Activated naive CD4-positive, alpha-beta T cell treated with Interleukin-2 at 50 U/mL for 16 hours (primary cell): Measurements from ENCODE around the gene CST9L.

ENCODE experiments used
- DNase-seq: peaks from one replicate; pipeline ENCODE4 v3.0.0-alpha.2; 2020

The CST9L gene, protein sequence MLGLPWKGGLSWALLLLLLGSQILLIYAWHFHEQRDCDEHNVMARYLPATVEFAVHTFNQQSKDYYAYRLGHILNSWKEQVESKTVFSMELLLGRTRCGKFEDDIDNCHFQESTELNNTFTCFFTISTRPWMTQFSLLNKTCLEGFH

DNA sequence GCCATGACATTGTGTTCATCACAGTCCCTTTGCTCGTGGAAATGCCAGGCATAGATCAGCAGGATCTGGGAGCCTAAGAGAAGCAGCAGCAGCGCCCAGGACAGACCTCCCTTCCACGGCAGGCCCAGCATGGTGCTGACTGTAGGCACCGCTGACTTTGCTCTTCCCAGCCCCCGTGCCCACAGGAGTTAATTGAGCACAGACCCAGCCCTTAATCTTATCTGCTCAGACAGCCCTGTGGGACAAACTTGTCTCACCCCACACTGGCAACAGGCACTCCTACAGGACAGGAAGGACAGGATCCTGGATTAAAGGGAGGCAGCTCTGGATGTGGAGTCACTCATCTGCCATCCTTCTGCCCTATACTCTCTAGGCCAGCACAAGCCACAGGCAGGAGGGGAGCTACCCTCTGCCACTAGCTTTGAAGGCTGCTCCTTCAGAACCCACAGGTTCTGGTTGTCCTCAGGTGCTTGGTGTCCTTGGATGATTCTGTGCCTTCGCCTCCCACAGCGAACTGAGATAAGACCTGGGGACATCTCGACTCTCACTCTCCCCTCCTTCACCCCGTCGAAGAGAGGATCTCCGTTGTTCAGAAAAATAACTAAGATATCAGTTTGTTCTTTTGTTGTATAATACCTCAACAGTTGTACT is at the start of gene CST9L:
CST9L (minus strand) TSS at position 165 of the 651 bp plus-strand sequence; CDS start at position 131, 34 bp downstream.
- DNase-seq: no peak

DNA sequence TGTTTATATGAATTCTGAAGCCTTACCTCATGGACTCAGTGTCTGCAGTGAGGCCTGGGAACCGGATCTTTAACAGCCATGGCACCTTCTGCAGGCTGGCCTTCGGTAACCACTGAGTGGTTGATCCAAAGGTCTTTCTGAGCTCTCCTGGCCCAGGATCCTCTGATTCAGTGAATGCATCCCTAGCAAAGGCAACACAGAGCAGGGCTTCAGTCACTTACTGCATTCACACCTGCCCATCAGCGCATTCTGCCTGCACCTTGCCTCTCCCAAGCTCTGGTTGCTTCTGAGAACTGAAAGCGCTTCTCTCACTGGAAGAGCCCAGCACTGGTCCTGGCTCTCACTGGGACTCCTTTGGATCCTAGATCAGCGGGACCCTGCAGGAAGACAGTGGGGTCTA is 45.9 kb upstream of the CST9L start:
- no peak for DNase-seq

DNA sequence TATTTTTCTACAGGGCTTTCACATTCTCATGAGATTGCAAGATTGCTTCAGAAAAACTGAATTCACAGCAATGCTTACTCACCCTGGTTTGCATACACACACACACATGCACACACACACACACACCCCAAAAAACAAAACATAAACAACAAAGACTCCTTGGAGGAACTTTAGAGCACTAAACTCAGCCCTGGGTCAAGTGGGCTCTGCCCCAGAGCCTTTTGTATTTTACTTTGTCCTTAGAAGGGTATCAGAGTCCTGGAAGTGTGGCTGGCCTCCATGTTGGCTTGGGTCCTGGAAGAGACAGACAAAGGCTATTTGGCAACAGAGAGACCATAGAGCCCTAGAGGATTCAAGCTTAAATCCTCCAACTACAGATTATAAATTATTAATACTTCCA is 45.4 kb upstream of the CST9L start:
- DNase-seq: no peak

DNA sequence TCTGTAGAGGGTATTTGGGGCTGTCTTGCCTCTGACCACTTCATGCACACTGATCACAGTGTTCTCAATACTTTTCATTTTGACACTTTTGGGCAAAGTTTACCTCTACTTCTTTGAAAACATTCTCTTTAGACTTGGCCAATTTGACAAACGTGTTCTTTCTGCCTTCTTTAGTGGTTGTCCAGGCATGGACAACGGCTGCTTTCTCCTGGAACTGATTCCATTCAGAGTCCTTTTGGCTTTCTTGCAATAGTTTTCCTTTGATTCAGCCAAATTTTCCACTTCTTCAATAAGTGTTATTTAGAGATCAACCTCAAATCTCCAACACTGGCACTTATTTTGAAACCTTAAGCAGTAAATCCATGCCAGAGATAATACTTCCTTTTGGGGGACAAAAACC is 44.1 kb upstream of the CST9L start:
- DNase-seq: no peak

DNA sequence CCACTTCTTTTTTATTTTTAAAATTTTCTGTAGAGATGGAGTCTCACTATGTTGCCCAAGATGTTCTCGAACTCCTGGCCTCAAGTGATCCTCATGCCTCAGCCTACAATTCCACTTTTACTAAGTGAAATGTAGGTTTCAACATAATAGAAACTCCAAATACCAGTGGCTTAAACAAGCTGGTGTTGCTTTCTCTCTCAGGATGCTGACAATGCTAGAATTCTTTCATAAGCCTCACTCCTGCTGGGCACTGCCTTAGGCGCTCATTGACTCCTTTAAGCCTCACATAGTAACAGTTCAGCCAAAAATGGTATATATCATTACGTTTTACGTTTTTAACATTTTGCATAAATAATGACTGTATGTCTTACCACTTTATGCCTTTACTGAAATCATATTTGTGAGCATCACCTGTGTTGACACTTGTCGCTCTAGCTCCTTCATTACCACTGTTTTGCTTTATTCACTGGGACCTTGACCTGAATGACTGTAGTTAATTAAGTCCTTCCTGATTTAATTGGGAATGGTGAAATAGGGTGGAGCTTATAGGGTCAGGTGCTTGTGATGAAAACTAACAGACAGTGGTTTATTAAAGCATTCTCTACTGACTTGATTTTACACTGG is 41.3 kb upstream of the CST9L start:
- no peak for DNase-seq

DNA sequence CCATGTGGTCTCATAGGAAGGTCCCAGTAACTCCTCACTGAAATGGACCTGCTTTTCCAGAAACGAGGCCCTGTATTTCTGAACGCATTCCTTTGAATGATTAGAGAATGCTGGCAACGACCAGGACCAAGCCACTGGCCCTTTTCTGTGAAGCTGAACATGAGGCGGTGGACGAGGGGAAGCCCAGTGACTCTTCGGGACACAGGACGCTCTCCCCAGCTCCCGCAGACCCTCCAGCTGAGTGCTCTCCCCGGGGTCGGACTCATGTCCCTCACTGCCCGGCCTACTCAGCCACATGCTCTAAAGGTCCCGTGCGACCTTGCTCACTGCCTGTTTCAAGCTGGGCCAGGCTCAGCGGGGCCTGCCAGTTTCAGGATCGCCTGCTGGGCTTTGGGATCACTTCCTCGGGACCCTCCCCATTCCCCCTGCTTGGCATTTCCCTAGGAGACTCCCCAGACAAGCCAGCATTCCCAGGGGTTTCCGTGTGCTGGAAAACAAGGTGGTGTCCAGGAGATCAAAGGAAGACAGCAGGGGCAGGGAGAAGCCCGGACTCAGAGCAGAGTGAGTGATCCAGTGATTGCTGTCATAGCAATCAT is 40.1 kb upstream of the CST9L start:
- DNase-seq: no peak

DNA sequence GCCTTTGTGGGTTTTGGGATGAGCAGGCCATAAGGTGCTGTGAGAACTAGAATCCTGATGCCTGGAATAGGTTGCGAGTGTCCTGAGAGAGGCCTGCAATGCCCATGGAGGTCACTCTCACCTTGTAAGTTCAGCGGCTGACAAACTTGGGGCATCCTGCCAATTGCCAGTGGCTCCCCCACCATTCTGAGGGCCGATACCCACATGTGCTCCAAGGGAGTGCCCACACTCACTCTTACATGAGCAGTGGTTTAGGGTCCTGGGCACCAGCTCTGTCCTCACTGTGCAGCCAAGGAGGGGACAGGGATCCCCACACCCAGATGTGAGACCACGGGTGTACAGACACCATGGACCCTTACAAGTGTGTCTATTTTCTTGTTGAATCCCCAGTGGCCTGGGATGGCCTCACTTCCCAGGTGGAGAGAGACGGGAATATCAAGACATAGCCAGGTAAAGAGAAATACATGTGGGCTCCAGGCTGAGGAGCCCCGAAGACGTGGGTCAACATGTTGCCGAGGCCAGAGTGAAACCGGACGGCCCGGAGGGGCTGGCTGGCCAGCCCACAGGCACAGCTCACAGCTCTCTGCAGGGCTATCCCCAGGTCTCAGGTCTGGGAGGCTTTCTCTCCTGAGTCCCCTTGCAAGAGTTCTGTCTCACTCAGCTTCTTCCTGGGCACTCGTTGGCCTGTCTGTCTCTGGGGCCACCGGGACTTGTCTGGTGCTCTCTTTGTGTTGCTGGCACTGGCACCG is 39.4 kb upstream of the CST9L start:
- no peak for DNase-seq

DNA sequence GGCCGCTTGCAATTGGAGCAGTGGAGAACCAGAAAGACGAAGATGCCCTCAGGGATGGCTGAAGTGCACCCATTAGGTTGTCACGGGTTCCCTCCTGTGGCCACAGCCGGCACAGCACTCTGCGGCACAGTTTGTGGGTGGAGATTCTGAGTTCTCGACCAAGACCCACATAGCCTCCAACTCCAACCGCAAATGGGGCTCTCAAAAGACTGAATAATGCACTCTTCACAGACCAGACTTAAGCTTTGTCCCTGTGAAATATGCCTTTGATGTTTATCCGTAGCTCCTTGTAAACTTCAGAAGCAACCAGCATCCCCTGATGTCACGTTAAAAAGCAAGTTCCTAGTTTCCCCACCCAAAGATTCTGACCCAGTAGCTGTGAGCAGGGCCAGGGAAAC is 38.4 kb upstream of the CST9L start:
- peak; percentile 60 for DNase-seq

DNA sequence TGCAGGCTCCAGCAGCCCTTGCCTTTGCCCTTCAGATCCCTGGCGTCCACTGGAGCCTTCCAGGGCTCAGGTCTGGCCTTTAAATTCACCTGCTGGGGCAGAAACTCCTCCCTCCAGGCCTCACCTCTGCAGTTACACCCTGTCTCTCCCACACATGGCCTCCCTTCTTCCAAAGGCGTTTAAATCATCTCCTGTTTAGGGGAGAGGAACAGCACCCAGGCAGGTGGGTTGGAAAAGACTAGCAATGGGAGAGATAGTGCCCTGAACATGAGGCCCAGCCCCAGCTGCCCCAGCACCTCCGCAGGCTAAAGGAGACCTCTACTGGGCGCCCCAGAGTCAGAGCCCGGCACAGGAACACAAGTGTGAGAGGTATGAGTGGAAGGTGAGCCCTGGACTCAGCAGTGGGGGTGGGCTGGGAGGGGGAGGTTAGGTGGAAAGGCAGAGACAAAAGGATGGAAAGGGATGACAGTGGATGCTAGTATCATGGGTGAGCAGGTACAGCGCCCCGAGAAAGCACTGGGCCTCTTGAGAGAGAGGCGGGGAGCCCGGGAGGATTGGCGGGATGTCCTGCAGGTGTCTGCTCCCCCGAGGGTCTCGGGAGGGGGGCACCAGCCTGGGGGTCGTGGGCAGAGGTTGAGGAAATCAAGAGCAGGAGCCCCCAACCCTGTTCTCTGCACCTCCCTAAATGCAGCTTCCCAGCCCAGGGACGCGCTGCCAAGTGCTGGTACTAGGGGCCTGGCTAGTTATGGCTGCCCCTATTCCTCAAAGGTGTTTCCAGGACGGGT is 37.8 kb upstream of the CST9L start, which contains the start of gene CST9:
CST9 (minus strand) TSS at position 51 of the 785 bp plus-strand sequence. CDS start 53 bp downstream, outside the sequence.
- DNase-seq: no peak

DNA sequence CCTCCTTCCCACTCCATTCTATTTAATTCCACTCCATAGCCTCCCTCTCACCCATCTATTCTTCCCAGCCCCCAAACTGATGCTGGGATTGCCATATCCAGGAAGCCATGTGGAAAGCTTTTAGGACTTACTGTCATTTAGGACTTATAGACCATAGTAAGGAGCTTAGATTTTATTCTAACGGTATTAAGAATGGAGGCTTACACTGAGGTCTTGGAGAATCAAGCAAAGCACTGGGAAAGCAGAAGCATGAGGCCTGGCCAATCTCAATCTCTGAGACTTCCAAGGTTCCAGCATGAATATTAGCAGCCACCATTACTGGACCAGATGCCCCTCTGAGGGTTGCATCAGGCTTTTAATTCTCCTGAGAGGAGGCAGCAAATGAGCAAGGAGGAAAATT is 36.0 kb upstream of the CST9L start:
- DNase-seq: no peak

DNA sequence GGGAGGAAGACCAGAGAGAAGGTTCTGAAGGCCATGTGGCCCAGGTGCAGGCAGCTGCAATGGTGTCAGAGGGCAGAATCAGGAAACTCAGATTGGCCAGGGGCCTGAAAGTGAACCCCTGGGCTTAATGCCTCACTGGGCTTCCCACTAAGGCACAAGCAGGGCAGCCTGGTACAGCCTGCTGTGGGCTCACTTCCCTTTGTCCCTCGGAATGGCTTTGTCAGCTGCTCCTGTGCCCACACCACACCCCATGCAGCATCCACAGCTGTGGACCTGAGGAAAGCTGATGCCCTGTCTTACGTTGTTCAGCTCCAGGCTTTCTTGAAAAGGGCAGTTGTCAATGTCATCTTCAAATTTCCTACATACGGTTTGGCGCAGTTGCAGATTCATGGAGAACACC is 35.0 kb upstream of the CST9L start:
- no peak for DNase-seq

DNA sequence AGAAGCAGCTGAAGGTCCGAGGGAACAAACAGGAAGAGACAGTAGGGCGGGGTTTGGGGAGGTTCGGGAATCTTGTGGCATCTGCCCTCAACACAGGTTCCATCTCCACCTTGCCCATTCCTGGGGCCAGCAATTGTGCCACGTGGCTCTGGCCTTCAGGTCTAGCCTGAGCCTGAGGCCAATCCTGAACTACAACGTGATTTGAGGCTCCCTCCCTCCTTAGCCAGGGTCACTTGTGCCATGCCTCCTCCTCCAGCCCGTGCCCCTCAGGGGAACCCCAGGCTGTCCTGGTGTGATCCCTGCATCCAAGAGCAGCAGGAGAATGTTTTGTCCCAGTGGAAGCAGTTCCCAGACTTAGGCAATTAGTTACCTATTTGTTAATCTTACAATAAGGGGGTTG is 34.4 kb upstream of the CST9L start:
- no peak for DNase-seq

DNA sequence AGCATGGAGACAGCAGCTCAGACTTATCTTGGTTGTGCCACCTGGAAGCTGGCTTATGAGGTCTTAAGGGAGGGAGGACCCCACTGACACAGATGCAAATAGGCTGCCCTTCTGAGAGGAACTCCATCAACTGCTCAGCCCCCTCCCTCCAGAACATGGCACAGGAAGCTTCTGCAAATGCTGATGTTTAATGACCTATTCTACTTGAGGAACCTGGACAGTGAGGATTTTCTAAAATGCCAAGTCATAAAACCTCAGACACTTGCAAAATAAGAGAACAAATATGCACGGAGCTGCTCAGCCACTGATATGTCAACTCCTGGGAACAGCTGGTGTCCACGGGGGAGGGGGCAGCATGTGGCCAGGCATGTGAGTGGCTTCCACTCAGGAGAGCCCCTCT is 34.0 kb upstream of the CST9L start:
- no peak for DNase-seq

DNA sequence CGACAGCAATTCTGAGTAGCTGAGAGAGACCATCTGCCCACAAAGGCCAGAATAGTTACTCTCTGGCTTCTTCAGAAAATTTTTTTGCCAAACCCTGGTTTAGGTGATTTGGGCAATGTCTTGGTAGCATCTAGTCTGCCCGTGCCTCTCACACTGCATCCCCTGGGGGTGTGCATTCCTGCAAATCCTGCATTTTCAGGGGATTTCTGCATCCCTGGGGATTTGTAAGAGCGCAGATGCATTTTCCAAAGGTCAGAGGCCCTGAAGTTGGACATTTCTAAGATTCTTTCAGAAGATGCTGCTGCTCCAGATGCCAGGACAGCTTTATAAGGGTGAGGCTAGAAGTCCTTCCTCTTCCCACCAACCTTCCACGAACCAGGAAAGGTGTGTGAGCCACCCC is 33.4 kb upstream of the CST9L start:
- DNase-seq: no peak

DNA sequence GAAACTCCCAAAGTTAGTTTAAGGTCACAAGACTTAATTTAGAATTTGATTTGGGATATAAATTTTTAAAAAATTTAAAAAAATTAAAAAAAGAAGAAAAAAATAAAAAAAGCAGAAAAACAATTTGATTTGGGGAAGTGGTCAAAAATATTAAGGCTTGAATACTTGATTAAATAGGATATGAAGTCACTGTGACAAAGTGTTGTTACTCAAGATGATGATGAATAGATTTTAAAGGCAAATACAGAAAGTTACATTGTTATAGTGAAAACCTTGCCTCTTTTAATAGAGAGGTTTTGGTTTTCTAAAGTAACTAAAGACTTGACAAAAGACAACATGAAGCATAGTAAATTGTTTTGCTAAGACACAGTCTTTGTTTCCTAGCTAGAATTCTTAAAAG is 30.2 kb upstream of the CST9L start:
- no peak for DNase-seq

DNA sequence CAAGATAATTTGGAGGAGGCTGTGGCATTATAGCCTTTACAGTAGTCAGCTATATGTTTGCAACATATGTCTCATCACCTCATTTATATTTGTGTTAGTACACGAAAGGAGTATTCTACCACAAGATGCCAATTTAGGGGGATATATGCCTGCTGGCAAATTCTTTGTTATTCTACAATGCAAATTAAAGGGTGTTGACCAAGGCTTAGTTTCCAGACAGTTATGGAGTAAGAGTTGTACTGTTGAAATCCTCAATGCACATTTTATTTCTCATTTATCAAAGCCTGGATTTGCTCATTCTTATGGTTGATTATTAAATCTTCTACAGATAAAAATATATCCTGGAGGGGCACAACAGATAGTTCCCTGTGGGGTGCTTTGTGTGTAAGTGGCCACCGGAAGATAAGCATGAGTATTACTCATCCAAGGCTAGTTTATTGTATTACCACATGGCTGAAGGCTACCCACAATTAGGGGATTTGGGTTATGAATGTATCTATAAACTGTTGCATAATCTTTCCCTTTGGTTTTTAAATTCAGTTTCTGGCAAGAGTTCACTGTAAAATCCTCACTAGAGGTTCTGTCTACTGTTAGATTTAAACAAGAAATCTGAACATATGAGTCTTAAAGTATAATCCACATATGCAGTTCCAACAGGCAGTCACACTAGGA is 28.4 kb upstream of the CST9L start:
- no peak for DNase-seq

DNA sequence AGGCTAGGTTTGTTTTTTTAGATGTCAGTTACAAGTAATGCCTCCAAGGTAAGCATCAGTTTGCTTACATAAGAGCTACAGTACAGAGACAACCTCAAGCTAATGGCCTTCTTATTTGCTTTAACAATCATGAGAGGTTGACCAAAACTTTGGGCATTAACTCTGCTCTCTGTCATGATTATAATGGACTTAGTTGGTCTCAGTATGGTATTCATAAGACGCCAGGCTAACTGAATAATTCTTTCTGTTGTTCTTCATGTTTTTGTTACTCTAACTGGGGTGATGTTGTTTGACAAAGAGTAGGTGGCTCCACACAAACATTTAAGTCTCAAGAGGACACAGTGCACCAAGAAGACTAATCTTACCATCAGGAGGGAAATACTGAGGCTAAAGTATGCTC is 27.7 kb upstream of the CST9L start:
- no peak for DNase-seq

DNA sequence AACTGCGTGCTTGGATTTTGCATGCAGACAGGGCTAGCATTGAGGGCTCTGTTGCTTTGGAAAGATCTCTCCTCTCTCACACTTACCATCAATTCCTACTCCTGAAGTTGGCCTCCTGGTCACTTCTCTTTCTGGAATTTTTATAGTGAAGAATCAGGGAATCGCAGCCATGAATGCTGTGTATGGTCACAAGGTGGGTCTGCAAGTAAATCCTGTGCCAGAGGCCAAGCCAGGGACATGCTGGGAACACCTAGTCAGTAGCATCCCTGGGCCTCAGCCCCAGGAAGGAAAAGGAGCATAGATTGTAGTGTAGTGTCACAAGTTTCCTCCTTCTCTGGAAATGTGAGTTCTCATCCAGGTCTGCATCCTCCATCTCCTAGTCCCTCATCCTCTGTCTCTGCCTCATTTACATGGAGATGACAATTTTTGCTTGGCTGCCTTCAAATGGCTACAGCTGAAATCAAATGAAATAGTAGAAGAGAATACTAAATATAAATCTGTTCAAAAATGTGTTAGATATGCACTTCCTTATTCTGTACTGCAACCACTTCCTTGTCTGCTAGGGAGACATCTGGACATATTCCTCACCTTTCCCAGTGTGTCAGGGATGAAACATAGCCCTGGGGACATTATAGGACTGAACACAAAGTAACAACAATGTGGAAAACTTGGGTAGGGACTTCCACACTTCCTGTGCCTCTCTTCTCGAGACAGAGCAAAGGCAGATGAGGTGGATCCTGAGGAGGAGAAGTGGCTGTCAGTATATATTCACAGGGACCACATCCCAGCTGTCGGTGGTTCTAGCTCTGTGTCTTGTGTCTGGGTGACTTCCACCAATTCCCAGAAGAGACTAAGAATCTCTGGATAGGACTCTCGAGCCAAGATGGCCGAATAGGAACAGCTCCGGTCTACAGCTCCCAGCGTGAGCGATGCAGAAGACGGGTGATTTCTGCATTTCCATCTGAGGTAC is 20.4 kb upstream of the CST9L start:
- DNase-seq: no peak

DNA sequence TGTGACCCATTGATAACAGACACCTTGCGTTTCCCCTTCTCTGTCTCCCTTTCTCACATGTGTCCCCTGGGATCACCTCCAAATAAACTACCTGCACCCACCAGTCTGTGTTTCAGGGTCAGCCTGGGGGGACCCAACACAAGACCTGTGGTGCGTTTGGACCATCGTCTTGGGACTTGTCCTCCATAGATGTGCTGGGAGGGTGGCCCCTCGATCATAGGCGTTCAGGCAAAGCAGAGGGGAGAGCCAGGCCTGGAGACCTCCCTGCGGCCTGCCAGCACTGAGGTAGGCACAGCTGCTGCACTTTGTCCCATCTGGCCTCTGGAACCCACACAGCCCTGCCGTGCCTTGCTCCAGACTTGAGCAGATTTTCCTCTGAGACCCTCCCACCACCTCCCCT is 19.3 kb upstream of the CST9L start:
- DNase-seq: no peak

DNA sequence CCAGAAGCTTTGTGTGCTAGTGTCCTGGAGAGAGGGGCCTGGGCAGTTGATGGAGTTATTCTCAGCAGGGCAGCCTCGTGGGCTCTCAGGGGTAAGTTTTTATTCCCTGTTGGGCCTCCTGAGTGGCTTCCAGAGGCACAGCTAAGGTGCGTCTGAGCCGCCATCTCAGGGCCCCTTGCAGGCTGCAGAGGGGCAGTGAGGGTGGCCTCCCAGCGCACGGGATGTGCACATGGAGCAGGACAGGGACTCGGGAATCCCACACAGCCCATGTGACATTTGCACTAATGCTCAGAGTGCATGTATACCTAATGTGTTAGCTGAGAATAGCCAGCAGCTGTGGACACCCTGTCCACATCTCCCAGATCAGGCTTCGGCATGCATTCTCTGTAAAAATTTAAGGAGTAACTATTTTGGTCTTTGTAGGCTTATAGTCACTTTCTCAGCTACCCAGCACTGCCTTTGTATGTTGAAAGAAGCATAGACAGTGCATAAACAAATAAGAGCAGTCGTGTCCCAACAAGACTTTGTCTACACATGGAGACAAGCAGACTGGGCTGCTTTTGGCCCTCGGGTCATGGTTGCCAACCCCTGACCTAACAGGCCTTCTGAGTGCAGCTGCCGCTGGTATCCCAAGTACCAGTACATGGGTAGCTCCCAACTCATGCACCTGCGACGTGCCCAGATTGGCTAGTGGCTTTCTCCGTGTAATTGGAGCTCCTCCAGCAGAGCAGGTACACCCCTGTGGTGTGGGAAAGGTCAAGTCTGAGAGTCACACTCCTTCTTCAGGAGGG is 18.6 kb upstream of the CST9L start:
- DNase-seq: no peak
